ENCODE measurements around the gene PCDHGA8. TPM values are rescaled to one million over a fixed set of nuclear protein-coding genes. Genes with fewer than 3 reads are reported as not detected.

Gene PCDHGA8
- polyA plus RNA-seq, 2 of the 4 experiments (the other 2 are of a cell fraction) = 0.03 to 0.08 TPM

DNA sequence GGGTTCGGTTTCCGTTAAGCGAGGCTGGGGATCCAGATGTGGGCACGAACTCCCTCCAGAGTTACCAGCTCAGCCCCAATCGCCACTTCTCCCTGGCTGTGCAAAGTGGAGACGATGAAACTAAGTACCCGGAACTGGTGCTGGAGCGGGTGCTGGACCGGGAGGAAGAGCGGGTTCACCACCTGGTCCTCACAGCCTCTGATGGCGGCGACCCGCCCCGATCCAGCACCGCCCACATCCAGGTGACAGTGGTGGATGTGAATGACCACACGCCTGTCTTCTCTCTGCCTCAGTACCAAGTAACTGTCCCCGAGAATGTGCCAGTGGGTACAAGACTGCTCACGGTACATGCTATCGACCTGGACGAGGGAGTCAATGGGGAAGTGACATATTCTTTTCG, 9.1 kb upstream of the PCDHGA8 start:
- no peaks in the 10 kb centered on the region for H3K4me1 ChIP-seq
- peak overlapping the region; percentile 87 to 88 for H3K27ac ChIP-seq
- H3K9me3 ChIP-seq = peaks cover 35% of the 10 kb centered on the region
- ATAC-seq = peak; percentile 22 to 27; a peak in 4 of 6 replicates
- peak overlapping the region; percentile 88 for H3K4me3 ChIP-seq
- no peak for FAIRE-seq
- TF ChIP-seq CEBPB (IDR thresholded peaks at IDR 0.05) (no peak), HOXB5 (CRISPR knock-in tag; IDR thresholded peaks at IDR 0.05) (no peak), ESRRA (IDR thresholded peaks at IDR 0.05; ENCODE audit: borderline replicate concordance, low read length) (no peak), SREBF2 (IDR thresholded peaks at IDR 0.05) (no peak), PHF8 (IDR thresholded peaks at IDR 0.05; ENCODE audit: borderline replicate concordance, low read depth) (no peak), FOSL2 (IDR thresholded peaks at IDR 0.05) (no peak), FOSL2 (CRISPR knock-in tag; IDR thresholded peaks at IDR 0.05) (no peak), FOXS1 (CRISPR knock-in tag; IDR thresholded peaks at IDR 0.05) (no peak)
- TF ChIP-seq, protein P1, sequence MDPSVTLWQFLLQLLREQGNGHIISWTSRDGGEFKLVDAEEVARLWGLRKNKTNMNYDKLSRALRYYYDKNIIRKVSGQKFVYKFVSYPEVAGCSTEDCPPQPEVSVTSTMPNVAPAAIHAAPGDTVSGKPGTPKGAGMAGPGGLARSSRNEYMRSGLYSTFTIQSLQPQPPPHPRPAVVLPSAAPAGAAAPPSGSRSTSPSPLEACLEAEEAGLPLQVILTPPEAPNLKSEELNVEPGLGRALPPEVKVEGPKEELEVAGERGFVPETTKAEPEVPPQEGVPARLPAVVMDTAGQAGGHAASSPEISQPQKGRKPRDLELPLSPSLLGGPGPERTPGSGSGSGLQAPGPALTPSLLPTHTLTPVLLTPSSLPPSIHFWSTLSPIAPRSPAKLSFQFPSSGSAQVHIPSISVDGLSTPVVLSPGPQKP (IDR thresholded peaks at IDR 0.05; ENCODE audit: low read depth, low read length) = no peak
- ChIA-PET POLR2A (interaction anchor here (0.8 to 1.5 kb wide), 3 partner anchors 13 to 181 kb away, joined by 3 to 4 read pairs (median 3); partner anchors contain the start of genes PCDHGB3 and TAF7), CTCF (interaction anchor here (0.7 to 2.2 kb wide), 31 partner anchors 11 to 562 kb away, joined by 3 to 19 read pairs (median 4); partner anchors contain the start of genes PCDHA5, PCDHGA1, PCDHGA5 and PCDHGB3)
- H3K4me2 ChIP-seq = peak overlapping the region; percentile 99
- 44% methylated on average over 21 of the region's 21 CpGs for WGBS (ENCODE audit: missing lambda C conversion rate)
- DNase-seq (ENCODE audit: low read depth in 1 of 2, low spot score in 1 of 2) = peak in 1 of 2 experiments; percentile 20

DNA sequence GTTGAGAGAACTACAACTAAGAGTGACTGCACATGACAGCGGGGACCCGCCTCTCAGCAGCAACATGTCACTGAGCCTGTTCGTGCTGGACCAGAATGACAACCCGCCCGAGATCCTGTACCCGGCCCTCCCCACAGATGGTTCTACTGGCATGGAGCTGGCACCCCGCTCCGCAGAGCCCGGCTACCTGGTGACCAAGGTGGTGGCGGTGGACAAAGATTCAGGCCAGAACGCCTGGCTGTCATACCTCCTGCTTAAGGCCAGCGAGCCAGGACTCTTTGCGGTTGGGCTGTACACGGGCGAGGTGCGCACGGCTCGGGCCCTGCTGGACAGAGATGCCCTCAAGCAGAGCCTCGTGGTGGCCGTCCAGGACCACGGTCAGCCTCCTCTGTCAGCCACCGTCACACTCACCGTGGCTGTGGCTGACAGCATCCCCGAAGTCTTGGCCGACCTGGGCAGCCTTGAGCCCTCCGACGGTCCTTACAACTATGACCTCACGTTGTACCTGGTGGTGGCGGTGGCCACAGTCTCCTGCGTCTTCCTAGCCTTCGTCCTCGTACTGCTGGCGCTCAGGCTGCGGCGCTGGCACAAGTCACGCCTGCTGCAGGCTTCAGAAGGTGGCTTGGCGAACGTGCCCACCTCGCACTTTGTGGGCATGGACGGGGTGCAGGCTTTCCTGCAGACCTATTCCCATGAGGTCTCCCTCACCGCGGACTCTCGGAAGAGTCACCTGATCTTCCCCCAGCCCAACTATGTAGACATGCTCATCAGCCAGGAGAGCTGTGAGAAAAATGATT, 7.8 kb upstream of the PCDHGA8 start:
- TF ChIP-seq FOSB (CRISPR knock-in tag; IDR thresholded peaks at IDR 0.05) = no peak
- TF ChIP-seq MAFK (IDR thresholded peaks at IDR 0.05; ENCODE audit: partially characterized antibody) = no peak
- no peak for TF ChIP-seq JUN (IDR thresholded peaks at IDR 0.05)
- no peak for TF ChIP-seq HDAC2 (IDR thresholded peaks at IDR 0.05)
- TF ChIP-seq ZC3H11A (IDR thresholded peaks at IDR 0.05) = no peak
- TF ChIP-seq, protein P2, sequence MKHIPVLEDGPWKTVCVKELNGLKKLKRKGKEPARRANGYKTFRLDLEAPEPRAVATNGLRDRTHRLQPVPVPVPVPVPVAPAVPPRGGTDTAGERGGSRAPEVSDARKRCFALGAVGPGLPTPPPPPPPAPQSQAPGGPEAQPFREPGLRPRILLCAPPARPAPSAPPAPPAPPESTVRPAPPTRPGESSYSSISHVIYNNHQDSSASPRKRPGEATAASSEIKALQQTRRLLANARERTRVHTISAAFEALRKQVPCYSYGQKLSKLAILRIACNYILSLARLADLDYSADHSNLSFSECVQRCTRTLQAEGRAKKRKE (CRISPR knock-in tag; IDR thresholded peaks at IDR 0.05; ENCODE audit: low read depth) = no peak
- TF ChIP-seq CHD4 (IDR thresholded peaks at IDR 0.05; ENCODE audit: borderline replicate concordance) = no peak
- TF ChIP-seq ZSCAN20 (CRISPR knock-in tag; IDR thresholded peaks at IDR 0.05) = no peak
- TF ChIP-seq, protein P3, sequence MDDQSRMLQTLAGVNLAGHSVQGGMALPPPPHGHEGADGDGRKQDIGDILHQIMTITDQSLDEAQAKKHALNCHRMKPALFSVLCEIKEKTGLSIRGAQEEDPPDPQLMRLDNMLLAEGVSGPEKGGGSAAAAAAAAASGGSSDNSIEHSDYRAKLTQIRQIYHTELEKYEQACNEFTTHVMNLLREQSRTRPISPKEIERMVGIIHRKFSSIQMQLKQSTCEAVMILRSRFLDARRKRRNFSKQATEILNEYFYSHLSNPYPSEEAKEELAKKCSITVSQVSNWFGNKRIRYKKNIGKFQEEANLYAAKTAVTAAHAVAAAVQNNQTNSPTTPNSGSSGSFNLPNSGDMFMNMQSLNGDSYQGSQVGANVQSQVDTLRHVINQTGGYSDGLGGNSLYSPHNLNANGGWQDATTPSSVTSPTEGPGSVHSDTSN (IDR thresholded peaks at IDR 0.05) = no peak
- TF ChIP-seq, protein P4, sequence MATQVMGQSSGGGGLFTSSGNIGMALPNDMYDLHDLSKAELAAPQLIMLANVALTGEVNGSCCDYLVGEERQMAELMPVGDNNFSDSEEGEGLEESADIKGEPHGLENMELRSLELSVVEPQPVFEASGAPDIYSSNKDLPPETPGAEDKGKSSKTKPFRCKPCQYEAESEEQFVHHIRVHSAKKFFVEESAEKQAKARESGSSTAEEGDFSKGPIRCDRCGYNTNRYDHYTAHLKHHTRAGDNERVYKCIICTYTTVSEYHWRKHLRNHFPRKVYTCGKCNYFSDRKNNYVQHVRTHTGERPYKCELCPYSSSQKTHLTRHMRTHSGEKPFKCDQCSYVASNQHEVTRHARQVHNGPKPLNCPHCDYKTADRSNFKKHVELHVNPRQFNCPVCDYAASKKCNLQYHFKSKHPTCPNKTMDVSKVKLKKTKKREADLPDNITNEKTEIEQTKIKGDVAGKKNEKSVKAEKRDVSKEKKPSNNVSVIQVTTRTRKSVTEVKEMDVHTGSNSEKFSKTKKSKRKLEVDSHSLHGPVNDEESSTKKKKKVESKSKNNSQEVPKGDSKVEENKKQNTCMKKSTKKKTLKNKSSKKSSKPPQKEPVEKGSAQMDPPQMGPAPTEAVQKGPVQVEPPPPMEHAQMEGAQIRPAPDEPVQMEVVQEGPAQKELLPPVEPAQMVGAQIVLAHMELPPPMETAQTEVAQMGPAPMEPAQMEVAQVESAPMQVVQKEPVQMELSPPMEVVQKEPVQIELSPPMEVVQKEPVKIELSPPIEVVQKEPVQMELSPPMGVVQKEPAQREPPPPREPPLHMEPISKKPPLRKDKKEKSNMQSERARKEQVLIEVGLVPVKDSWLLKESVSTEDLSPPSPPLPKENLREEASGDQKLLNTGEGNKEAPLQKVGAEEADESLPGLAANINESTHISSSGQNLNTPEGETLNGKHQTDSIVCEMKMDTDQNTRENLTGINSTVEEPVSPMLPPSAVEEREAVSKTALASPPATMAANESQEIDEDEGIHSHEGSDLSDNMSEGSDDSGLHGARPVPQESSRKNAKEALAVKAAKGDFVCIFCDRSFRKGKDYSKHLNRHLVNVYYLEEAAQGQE (IDR thresholded peaks at IDR 0.05) = no peak
- TF ChIP-seq KDM1A (IDR thresholded peaks at IDR 0.05; ENCODE audit: low read depth) = no peak
- TF ChIP-seq, protein P5, sequence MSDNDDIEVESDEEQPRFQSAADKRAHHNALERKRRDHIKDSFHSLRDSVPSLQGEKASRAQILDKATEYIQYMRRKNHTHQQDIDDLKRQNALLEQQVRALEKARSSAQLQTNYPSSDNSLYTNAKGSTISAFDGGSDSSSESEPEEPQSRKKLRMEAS (IDR thresholded peaks at IDR 0.05) = no peak
- TF ChIP-seq ZFP36 (IDR thresholded peaks at IDR 0.05; ENCODE audit: borderline replicate concordance, partially characterized antibody) = no peak
- no peak for TF ChIP-seq CEBPB (IDR thresholded peaks at IDR 0.05)
- TF ChIP-seq CBX8 (IDR thresholded peaks at IDR 0.05) = no peak
- TF ChIP-seq, protein P1 (IDR thresholded peaks at IDR 0.05; ENCODE audit: low read depth, low read length) = no peak
- TF ChIP-seq, protein P6, sequence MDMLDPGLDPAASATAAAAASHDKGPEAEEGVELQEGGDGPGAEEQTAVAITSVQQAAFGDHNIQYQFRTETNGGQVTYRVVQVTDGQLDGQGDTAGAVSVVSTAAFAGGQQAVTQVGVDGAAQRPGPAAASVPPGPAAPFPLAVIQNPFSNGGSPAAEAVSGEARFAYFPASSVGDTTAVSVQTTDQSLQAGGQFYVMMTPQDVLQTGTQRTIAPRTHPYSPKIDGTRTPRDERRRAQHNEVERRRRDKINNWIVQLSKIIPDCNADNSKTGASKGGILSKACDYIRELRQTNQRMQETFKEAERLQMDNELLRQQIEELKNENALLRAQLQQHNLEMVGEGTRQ (IDR thresholded peaks at IDR 0.05) = no peak
- Histone ChIP-seq H3K4me1 (no peaks in the 10 kb centered on the region), H3K27ac (no peak overlapping the region), H3K4me3 (no peak overlapping the region), H3K4me2 (no peak overlapping the region), H3K9me3 (peaks cover 45% of the 10 kb centered on the region)
- no peak for FAIRE-seq
- no peak for DNase-seq (ENCODE audit: low read depth in 1 of 2, low spot score in 1 of 2)
- no peak for ATAC-seq
- CTCF ChIA-PET = interaction anchor here (3.7 kb wide), 1 partner anchor 14 kb away, joined by 16 read pairs; the partner anchor contains the start of gene PCDHGB3
- WGBS (ENCODE audit: missing lambda C conversion rate) = 71% methylated on average over 42 of the region's 43 CpGs
- POLR2A ChIA-PET = no interaction called here
